Measurements from ENCODE around the gene KIF26B.

GRCh38 chr1:245673881-245674414, 519.2 kb downstream of the KIF26B start:
- TF ChIP-seq CTCF (optimal IDR thresholded peaks at IDR 0.05 in 1 of 3, IDR thresholded peaks at IDR 0.05 in 1 of 3, conservative IDR thresholded peaks at IDR 0.05 in 1 of 3; ENCODE audit: extremely low read depth in 1 of 3, insufficient read depth in 2 of 3, low read length in 3 of 3) (no peak), EZH2 (IDR thresholded peaks at IDR 0.05; ENCODE audit: low read length) (no peak)
